Mesothelial cell of epicardium (in vitro differentiated cells): ENCODE data around the gene MACROD2. TPM values are rescaled to one million over a fixed set of nuclear protein-coding genes. Genes with fewer than 3 reads are reported as not detected.
A peak's percentile ranks its signal among the peaks of the same experiment; 100 is the strongest.

Source experiments
- DNase-seq, 2 experiments: peaks; one replicate each; pipeline ENCODE4 v3.0.0; 2021; ENCODE audit warnings: low spot score in 2 of 2; ENCODE audit not compliant: unreplicated experiment in 2 of 2
- H3K27ac Mint-ChIP-seq: 2 replicates; pipeline ENCODE4 v1.8.0; 2021; ENCODE audit warnings: mixed read lengths
- H3K27me3 Mint-ChIP-seq: 2 replicates; pipeline ENCODE4 v1.8.0; 2021; ENCODE audit warnings: low read depth, mixed read lengths
- H3K36me3 Mint-ChIP-seq: 2 replicates; pipeline ENCODE4 v1.8.0; 2021; ENCODE audit warnings: mixed read lengths
- H3K4me1 Mint-ChIP-seq: 2 replicates; pipeline ENCODE4 v1.8.0; 2021; ENCODE audit warnings: mixed read lengths
- H3K4me3 Mint-ChIP-seq: 2 replicates; pipeline ENCODE4 v1.8.0; 2021; ENCODE audit warnings: mild to moderate bottlenecking, moderate library complexity, mixed read lengths
- H3K9me3 Mint-ChIP-seq: 2 replicates; pipeline ENCODE4 v1.8.0; 2021; ENCODE audit warnings: mixed read lengths
- CTCF ChIP-seq: fragments of 200-600 bp; sonication (generic); IDR thresholded peaks from one replicate; pipeline ENCODE4 v1.5.0; 2021; ENCODE audit warnings: antibody characterized with exemption; ENCODE audit not compliant: unreplicated experiment
- total RNA-seq: library from RNA; stranded (reverse); gene quantifications from 3 replicates; pipeline ENCODE4 v1.2.1, GENCODE V29; 2021

Gene MACROD2
- total RNA-seq, 1 donor from 2014 or later, result 10.0 TPM

- Mint-ChIP-seq H3K4me3 (no peak overlapping the region), H3K27me3 (no peaks in the 10 kb centered on the region), H3K36me3 (peaks cover under 1% of the 10 kb centered on the region), H3K9me3 (peaks cover under 1% of the 10 kb centered on the region), H3K27ac (no peak overlapping the region), H3K4me1 (peaks cover 29% of the 10 kb centered on the region)
- no peak for TF ChIP-seq CTCF
- DNase-seq, result no peak
Measured at GRCh38 chr20:14374196-14374595, 378.9 kb downstream of the MACROD2 start.

GRCh38 chr20:14375416-14375985, 380.2 kb downstream of the MACROD2 start:
- H3K4me1 Mint-ChIP-seq, result peaks cover 29% of the 10 kb centered on the region
- no peaks in the 10 kb centered on the region for H3K36me3 Mint-ChIP-seq
- no peak for TF ChIP-seq CTCF
- no peaks in the 10 kb centered on the region for H3K27me3 Mint-ChIP-seq
- H3K9me3 Mint-ChIP-seq, result peaks cover 4% of the 10 kb centered on the region
- no peak overlapping the region for H3K4me3 Mint-ChIP-seq
- no peak overlapping the region for H3K27ac Mint-ChIP-seq
- DNase-seq, result no peak

- Mint-ChIP-seq H3K27ac (peak overlapping the region; percentile 49), H3K4me3 (no peak overlapping the region), H3K4me1 (peaks cover 29% of the 10 kb centered on the region), H3K9me3 (peaks cover 7% of the 10 kb centered on the region), H3K36me3 (no peaks in the 10 kb centered on the region), H3K27me3 (no peaks in the 10 kb centered on the region)
- no peak for TF ChIP-seq CTCF
- DNase-seq, result no peak
Measured at GRCh38 chr20:14378326-14378725, 383.0 kb downstream of the MACROD2 start.

- Mint-ChIP-seq H3K4me1 (peaks cover 24% of the 10 kb centered on the region), H3K27me3 (no peaks in the 10 kb centered on the region), H3K9me3 (peaks cover 20% of the 10 kb centered on the region), H3K27ac (no peak overlapping the region), H3K36me3 (peaks cover 9% of the 10 kb centered on the region), H3K4me3 (no peak overlapping the region)
- no peak for DNase-seq
- TF ChIP-seq CTCF, result no peak
Measured at GRCh38 chr20:14383335-14383734, 388.0 kb downstream of the MACROD2 start.

GRCh38 chr20:14384416-14385175, 389.3 kb downstream of the MACROD2 start:
- H3K27ac Mint-ChIP-seq, result peak overlapping the region; percentile 74
- TF ChIP-seq CTCF, result no peak

More at GRCh38 chr20:14384416-14385175, 389.3 kb downstream of the MACROD2 start:
- Mint-ChIP-seq H3K4me3 (no peak overlapping the region), H3K4me1 (peaks cover 18% of the 10 kb centered on the region), H3K27me3 (no peaks in the 10 kb centered on the region), H3K36me3 (peaks cover 10% of the 10 kb centered on the region), H3K9me3 (peaks cover 28% of the 10 kb centered on the region)
- no peak for DNase-seq
